Caco-2 (cell line): ENCODE data around the gene SERGEF. TPM values are rescaled to one million over a fixed set of nuclear protein-coding genes. Genes with fewer than 3 reads are reported as not detected.

ENCODE experiments used
- BruUV-seq: library from RNA; stranded (reverse); fragments of 400-500 nt; replicated peaks from 2 replicates; lab custom pipeline; 2021; lab: Mats Ljungman, UMichigan
- CTCF ChIA-PET: fragments of 300-600 bp; sonication (Branson Sonifier 250); formaldehyde crosslinking; loops from one replicate; lab custom pipeline; 2022; ENCODE audit warnings: antibody characterized with exemption; lab: Charles Lee
- POLR2A ChIA-PET: fragments of 300-600 bp; sonication (Branson Sonifier 250); formaldehyde crosslinking; loops from one replicate; lab custom pipeline; 2022; ENCODE audit warnings: antibody characterized with exemption; lab: Charles Lee
- DNase-seq, 2 experiments: peaks; one replicate each; pipeline versions ENCODE4 v3.0.0 to v3.0.0-alpha.2; 2020 to 2022
- H3K27me3 ChIP-seq: replicated peaks from 2 replicates; pipeline ENCODE4 v1.6.0; 2011; ENCODE audit warnings: low read length; ENCODE audit not compliant: control insufficient read depth, insufficient read depth
- H3K36me3 ChIP-seq: 2 replicates; pipeline ENCODE4 v1.5.1; 2011; ENCODE audit warnings: low read length; ENCODE audit not compliant: control insufficient read depth, insufficient read depth
- H3K4me1 ChIP-seq: fragments of 250-450 bp; sonication (Bioruptor Pico); 2 replicates; pipeline ENCODE4 v1.5.1; 2020; ENCODE audit warnings: mild to moderate bottlenecking
- H3K4me3 ChIP-seq: 2 replicates; pipeline ENCODE4 v1.5.1; 2011; ENCODE audit warnings: low read depth, mild to moderate bottlenecking, control low read depth, low read length
- H3K9me3 ChIP-seq: fragments of 250-450 bp; sonication (Bioruptor Pico); 2 replicates; pipeline ENCODE4 v1.5.1; 2020; ENCODE audit warnings: mild to moderate bottlenecking, moderate library complexity
- H3K27ac Mint-ChIP-seq: one replicate; pipeline ENCODE4 v1.8.0; 2022; ENCODE audit warnings: mixed read lengths; ENCODE audit not compliant: unreplicated experiment
- H3K27me3 Mint-ChIP-seq: one replicate; pipeline ENCODE4 v1.8.0; 2022; ENCODE audit warnings: mixed read lengths; ENCODE audit not compliant: insufficient read depth, unreplicated experiment
- H3K36me3 Mint-ChIP-seq: one replicate; pipeline ENCODE4 v1.8.0; 2022; ENCODE audit warnings: mild to moderate bottlenecking, mixed read lengths; ENCODE audit not compliant: insufficient read depth, unreplicated experiment
- H3K4me1 Mint-ChIP-seq: one replicate; pipeline ENCODE4 v1.8.0; 2022; ENCODE audit warnings: low read depth, mixed read lengths; ENCODE audit not compliant: unreplicated experiment
- H3K4me3 Mint-ChIP-seq: one replicate; pipeline ENCODE4 v1.8.0; 2022; ENCODE audit warnings: mild to moderate bottlenecking, moderate library complexity, mixed read lengths; ENCODE audit not compliant: unreplicated experiment
- H3K9me3 Mint-ChIP-seq: one replicate; pipeline ENCODE4 v1.8.0; 2022; ENCODE audit warnings: mixed read lengths; ENCODE audit not compliant: unreplicated experiment
- intact Hi-C: fragments of 100-400 bp; cut with micrococcal nuclease; formaldehyde crosslinking; loops from one replicate; pipeline ENCODE4 v1.10.0; 2022; ENCODE audit not compliant: unreplicated experiment
- total RNA-seq: library from RNA; stranded (reverse); gene quantifications from 2 replicates; pipeline ENCODE4 v1.2.3, GENCODE V29; 2022
- TF ChIP-seq, protein P1 (sequence below), 2 experiments: fragments of 200-600 bp in 1 of 2; IDR thresholded peaks; 1 replicate in 1 of 2; 2 replicates in 1 of 2; pipeline versions ENCODE4 v1.5.1 to v1.8.0; 2011 to 2022; ENCODE audit warnings: antibody characterized with exemption in 1 of 2, control low read depth in 1 of 2, inconsistent platforms in 1 of 2, low read depth in 1 of 2, low read length in 1 of 2, mild to moderate bottlenecking in 1 of 2, moderate library complexity in 1 of 2; ENCODE audit not compliant: insufficient read depth in 1 of 2, severe bottlenecking in 1 of 2, unreplicated experiment in 1 of 2

SERGEF gene
- total RNA-seq, 1 experiment from 2014 or later = 17.5 TPM

DNA sequence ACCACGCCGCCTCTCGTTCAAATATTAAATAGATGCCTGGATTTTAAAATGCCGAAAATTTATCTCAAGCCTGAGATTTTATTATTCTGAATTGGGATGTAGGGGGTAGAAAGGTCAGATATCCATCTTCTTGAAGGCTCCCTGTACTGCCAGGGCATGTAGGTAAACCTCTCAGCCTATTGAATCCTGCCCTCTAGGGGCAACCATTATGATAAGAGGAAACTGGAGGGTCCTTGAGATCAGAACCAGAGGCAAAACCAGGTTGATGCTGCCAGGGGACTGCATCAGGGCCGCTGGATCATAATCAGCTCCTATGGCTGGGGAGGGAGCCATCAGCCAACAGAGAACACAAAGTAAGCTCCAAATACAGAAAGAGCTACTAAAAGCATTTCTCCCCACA lies 185.8 kb downstream of the SERGEF start:
- intact Hi-C loops = loop anchor here (1.0 kb wide), 1 partner anchor 67 kb away; no protein-coding TSS in a partner anchor
- no TSS peak for BruUV-seq
- Mint-ChIP-seq H3K9me3 (no peaks in the 10 kb centered on the region), H3K27me3 (no peaks in the 10 kb centered on the region), H3K4me3 (no peak overlapping the region), H3K36me3 (no peaks in the 10 kb centered on the region), H3K27ac (no peak overlapping the region), H3K4me1 (no peaks in the 10 kb centered on the region)
- TF ChIP-seq, protein P1, sequence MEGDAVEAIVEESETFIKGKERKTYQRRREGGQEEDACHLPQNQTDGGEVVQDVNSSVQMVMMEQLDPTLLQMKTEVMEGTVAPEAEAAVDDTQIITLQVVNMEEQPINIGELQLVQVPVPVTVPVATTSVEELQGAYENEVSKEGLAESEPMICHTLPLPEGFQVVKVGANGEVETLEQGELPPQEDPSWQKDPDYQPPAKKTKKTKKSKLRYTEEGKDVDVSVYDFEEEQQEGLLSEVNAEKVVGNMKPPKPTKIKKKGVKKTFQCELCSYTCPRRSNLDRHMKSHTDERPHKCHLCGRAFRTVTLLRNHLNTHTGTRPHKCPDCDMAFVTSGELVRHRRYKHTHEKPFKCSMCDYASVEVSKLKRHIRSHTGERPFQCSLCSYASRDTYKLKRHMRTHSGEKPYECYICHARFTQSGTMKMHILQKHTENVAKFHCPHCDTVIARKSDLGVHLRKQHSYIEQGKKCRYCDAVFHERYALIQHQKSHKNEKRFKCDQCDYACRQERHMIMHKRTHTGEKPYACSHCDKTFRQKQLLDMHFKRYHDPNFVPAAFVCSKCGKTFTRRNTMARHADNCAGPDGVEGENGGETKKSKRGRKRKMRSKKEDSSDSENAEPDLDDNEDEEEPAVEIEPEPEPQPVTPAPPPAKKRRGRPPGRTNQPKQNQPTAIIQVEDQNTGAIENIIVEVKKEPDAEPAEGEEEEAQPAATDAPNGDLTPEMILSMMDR (IDR thresholded peaks at IDR 0.05; ENCODE audit: insufficient read depth in 1 of 2, low read depth in 1 of 2, low read length in 1 of 2, severe bottlenecking in 1 of 2, unreplicated experiment in 1 of 2) = peak in 1 of 2 experiments; percentile 56
- Histone ChIP-seq H3K27me3 (no peaks in the 10 kb centered on the region), H3K4me1 (no peaks in the 10 kb centered on the region), H3K4me3 (no peak overlapping the region), H3K9me3 (no peaks in the 10 kb centered on the region), H3K36me3 (no peaks in the 10 kb centered on the region)
- ChIA-PET CTCF (interaction anchor here (1.1 kb wide), 1 partner anchor 96 kb away, joined by 4 read pairs; no protein-coding TSS in a partner anchor), POLR2A (no interaction called here)
- DNase-seq = peak in 1 of 2 experiments; percentile 10

DNA sequence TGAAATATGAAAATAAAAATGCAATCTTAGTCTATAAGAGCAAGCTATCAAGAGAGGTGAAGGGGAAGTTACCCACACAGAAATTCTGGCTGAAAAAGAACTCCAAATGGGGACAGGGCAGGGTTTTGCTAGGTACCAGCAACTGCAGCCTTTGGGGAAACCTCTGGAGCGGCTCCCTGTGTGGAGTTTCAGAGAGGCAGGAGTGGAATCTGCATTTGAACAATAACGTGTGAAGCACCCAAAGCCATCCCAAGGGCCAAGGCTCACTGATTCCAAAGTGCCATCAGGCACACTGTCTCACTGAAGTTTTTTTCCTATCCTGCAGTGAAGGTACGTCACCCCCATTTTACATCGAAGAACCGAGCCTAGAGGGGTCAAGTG lies 190.5 kb downstream of the SERGEF start:
- no peak overlapping the region for H3K4me3 Mint-ChIP-seq
- BruUV-seq = no TSS peak
- H3K27me3 Mint-ChIP-seq = peaks cover 3% of the 10 kb centered on the region
- Histone ChIP-seq H3K9me3 (no peaks in the 10 kb centered on the region), H3K4me1 (no peaks in the 10 kb centered on the region), H3K27me3 (no peaks in the 10 kb centered on the region), H3K36me3 (no peaks in the 10 kb centered on the region), H3K4me3 (no peak overlapping the region)
- CTCF ChIA-PET = no interaction called here
- H3K36me3 Mint-ChIP-seq = no peaks in the 10 kb centered on the region
- H3K27ac Mint-ChIP-seq = no peak overlapping the region
- TF ChIP-seq, protein P1 (IDR thresholded peaks at IDR 0.05; ENCODE audit: insufficient read depth in 1 of 2, low read depth in 1 of 2, low read length in 1 of 2, severe bottlenecking in 1 of 2, unreplicated experiment in 1 of 2) = no peak
- no peaks in the 10 kb centered on the region for H3K4me1 Mint-ChIP-seq
- no peak for DNase-seq
- intact Hi-C loops = no loop called here
- no peaks in the 10 kb centered on the region for H3K9me3 Mint-ChIP-seq
- POLR2A ChIA-PET = no interaction called here

DNA sequence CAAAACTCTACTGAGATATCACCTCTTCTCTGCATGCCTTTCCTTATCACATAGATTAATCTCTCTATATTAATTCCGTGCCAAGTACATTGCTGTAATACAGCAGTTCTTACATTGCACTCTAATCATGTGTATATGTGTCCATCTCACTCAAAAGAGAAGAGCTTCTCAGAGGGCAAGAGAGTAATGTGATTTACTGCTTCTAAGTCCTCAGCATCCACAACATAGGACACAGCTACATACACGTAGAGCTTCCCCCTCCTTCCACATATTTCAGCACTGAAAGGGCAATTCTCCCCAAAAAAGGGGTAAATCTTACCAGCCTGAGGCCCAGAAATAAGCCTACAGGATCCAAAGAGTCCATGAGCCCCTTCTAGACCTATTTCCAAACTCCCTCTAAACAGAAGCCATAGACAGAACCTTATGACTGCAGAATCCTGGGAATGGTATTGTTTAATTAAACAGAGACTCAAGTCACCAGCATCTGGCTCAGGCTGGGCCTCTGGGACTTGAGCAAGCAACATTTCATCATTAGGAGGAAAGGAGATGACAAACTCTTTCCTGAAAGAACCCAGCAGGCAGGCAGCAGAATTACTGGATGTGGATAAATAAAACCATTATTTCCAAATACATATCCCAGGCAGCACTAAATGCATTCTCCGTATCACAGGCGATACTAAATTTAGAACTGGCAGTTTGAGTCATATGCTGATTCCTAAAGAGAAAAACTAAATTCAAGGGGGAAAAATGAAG lies 191.0 kb downstream of the SERGEF start:
- no peaks in the 10 kb centered on the region for H3K36me3 Mint-ChIP-seq
- intact Hi-C loops = no loop called here

More for the DNA sequence above, 191.0 kb downstream of the SERGEF start:
- no peaks in the 10 kb centered on the region for H3K27me3 ChIP-seq
- H3K4me3 Mint-ChIP-seq = no peak overlapping the region
- H3K27ac Mint-ChIP-seq = no peak overlapping the region
- no peaks in the 10 kb centered on the region for H3K4me1 Mint-ChIP-seq
- no peaks in the 10 kb centered on the region for H3K4me1 ChIP-seq
- CTCF ChIA-PET = no interaction called here
- H3K9me3 Mint-ChIP-seq = no peaks in the 10 kb centered on the region
- DNase-seq = no peak
- peaks cover 3% of the 10 kb centered on the region for H3K27me3 Mint-ChIP-seq
- H3K36me3 ChIP-seq = no peaks in the 10 kb centered on the region
- BruUV-seq = no TSS peak
- H3K4me3 ChIP-seq = no peak overlapping the region
- POLR2A ChIA-PET = no interaction called here
- H3K9me3 ChIP-seq = no peaks in the 10 kb centered on the region
- TF ChIP-seq, protein P1 (IDR thresholded peaks at IDR 0.05; ENCODE audit: insufficient read depth in 1 of 2, low read depth in 1 of 2, low read length in 1 of 2, severe bottlenecking in 1 of 2, unreplicated experiment in 1 of 2) = no peak
